ENCODE results near the gene PLEKHA4. TPM values are rescaled to one million over a fixed set of nuclear protein-coding genes. Genes with fewer than 3 reads are reported as not detected.
A peak's percentile ranks its signal among the peaks of the same experiment; 100 is the strongest.

Gene PLEKHA4
- total and polyA plus RNA-seq, 9 of the 15 experiments (the other 6 are each of a cell fraction or from before 2014, with no cell fraction given) = 0.07 to 30.8 (median 11.4) TPM

DNA sequence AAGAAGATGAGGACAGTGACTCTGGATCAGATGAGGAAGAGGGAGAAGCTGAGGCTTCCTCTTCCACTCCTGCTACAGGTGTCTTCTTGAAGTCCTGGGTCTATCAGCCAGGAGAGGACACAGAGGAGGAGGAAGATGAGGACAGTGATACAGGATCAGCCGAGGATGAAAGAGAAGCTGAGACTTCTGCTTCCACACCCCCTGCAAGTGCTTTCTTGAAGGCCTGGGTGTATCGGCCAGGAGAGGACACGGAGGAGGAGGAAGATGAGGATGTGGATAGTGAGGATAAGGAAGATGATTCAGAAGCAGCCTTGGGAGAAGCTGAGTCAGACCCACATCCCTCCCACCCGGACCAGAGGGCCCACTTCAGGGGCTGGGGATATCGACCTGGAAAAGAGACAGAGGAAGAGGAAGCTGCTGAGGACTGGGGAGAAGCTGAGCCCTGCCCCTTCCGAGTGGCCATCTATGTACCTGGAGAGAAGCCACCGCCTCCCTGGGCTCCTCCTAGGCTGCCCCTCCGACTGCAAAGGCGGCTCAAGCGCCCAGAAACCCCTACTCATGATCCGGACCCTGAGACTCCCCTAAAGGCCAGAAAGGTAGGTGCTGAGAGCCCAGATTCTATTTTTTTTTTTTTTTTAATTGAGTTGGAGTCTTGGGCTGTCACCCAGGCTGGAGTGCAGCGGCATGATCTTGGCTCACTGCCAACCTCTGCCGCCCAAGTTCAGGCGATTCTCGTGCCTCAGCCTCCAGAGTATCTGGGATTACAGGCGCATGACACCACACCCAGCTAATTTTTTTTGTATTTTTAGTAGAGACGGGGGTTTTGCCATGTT, 6.1 kb upstream of the PLEKHA4 start:
- in situ Hi-C loops (cut with MboI) = loop anchor here (10.0 kb wide), 1 partner anchor 90 kb away; the partner anchor contains the start of gene FTL
- 0 out of 2 replicates have a peak, but pooled peaks have one; percentile 7 for TF ChIP-seq PML (IDR thresholded peaks at IDR 0.05; ENCODE audit: low read length)
- no peak for TF ChIP-seq ILF3 (IDR thresholded peaks at IDR 0.05; ENCODE audit: borderline replicate concordance)
- TF ChIP-seq MCM2 (IDR thresholded peaks at IDR 0.05; ENCODE audit: low read depth) = no peak
- TF ChIP-seq CHCHD3 (CRISPR knock-in tag; IDR thresholded peaks at IDR 0.05) = no peak
- TF ChIP-seq, protein P1, sequence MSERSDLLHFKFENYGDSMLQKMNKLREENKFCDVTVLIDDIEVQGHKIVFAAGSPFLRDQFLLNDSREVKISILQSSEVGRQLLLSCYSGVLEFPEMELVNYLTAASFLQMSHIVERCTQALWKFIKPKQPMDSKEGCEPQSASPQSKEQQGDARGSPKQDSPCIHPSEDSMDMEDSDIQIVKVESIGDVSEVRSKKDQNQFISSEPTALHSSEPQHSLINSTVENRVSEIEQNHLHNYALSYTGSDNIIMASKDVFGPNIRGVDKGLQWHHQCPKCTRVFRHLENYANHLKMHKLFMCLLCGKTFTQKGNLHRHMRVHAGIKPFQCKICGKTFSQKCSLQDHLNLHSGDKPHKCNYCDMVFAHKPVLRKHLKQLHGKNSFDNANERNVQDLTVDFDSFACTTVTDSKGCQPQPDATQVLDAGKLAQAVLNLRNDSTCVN (CRISPR knock-in tag; IDR thresholded peaks at IDR 0.05) = peak; percentile 22; the same call in 1 of the 2 replicates
- peak; percentile 86; the same call in 1 of the 2 replicates for TF ChIP-seq CTBP1 (IDR thresholded peaks at IDR 0.05; ENCODE audit: borderline replicate concordance)
- TF ChIP-seq, protein P2, sequence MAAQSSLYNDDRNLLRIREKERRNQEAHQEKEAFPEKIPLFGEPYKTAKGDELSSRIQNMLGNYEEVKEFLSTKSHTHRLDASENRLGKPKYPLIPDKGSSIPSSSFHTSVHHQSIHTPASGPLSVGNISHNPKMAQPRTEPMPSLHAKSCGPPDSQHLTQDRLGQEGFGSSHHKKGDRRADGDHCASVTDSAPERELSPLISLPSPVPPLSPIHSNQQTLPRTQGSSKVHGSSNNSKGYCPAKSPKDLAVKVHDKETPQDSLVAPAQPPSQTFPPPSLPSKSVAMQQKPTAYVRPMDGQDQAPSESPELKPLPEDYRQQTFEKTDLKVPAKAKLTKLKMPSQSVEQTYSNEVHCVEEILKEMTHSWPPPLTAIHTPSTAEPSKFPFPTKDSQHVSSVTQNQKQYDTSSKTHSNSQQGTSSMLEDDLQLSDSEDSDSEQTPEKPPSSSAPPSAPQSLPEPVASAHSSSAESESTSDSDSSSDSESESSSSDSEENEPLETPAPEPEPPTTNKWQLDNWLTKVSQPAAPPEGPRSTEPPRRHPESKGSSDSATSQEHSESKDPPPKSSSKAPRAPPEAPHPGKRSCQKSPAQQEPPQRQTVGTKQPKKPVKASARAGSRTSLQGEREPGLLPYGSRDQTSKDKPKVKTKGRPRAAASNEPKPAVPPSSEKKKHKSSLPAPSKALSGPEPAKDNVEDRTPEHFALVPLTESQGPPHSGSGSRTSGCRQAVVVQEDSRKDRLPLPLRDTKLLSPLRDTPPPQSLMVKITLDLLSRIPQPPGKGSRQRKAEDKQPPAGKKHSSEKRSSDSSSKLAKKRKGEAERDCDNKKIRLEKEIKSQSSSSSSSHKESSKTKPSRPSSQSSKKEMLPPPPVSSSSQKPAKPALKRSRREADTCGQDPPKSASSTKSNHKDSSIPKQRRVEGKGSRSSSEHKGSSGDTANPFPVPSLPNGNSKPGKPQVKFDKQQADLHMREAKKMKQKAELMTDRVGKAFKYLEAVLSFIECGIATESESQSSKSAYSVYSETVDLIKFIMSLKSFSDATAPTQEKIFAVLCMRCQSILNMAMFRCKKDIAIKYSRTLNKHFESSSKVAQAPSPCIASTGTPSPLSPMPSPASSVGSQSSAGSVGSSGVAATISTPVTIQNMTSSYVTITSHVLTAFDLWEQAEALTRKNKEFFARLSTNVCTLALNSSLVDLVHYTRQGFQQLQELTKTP (IDR thresholded peaks at IDR 0.05; ENCODE audit: low read depth in 1 of 2, partially characterized antibody in 2 of 2) = peak in 1 of 2 experiments; percentile 5
- TF ChIP-seq, protein P3, sequence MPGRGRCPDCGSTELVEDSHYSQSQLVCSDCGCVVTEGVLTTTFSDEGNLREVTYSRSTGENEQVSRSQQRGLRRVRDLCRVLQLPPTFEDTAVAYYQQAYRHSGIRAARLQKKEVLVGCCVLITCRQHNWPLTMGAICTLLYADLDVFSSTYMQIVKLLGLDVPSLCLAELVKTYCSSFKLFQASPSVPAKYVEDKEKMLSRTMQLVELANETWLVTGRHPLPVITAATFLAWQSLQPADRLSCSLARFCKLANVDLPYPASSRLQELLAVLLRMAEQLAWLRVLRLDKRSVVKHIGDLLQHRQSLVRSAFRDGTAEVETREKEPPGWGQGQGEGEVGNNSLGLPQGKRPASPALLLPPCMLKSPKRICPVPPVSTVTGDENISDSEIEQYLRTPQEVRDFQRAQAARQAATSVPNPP (IDR thresholded peaks at IDR 0.05; ENCODE audit: borderline replicate concordance, insufficient read depth, insufficient read length) = no peak
- TF ChIP-seq, protein P4, sequence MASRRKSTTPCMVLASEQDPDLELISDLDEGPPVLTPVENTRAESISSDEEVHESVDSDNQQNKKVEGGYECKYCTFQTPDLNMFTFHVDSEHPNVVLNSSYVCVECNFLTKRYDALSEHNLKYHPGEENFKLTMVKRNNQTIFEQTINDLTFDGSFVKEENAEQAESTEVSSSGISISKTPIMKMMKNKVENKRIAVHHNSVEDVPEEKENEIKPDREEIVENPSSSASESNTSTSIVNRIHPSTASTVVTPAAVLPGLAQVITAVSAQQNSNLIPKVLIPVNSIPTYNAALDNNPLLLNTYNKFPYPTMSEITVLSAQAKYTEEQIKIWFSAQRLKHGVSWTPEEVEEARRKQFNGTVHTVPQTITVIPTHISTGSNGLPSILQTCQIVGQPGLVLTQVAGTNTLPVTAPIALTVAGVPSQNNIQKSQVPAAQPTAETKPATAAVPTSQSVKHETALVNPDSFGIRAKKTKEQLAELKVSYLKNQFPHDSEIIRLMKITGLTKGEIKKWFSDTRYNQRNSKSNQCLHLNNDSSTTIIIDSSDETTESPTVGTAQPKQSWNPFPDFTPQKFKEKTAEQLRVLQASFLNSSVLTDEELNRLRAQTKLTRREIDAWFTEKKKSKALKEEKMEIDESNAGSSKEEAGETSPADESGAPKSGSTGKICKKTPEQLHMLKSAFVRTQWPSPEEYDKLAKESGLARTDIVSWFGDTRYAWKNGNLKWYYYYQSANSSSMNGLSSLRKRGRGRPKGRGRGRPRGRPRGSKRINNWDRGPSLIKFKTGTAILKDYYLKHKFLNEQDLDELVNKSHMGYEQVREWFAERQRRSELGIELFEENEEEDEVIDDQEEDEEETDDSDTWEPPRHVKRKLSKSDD (conservative IDR thresholded peaks at IDR 0.05; ENCODE audit: low read length) = no peak

More for the DNA sequence above, 6.1 kb upstream of the PLEKHA4 start:
- Histone ChIP-seq H3K27ac (ENCODE audit: extremely low read depth, low read depth, low read length) (peak overlapping the region; percentile 94), H3K9ac (ENCODE audit: insufficient read depth in 1 of 2, low read depth in 2 of 2, low read length in 2 of 2) (peak overlapping the region; percentile 91 to 92), H3K79me2 (ENCODE audit: control insufficient read depth, insufficient read depth, low read length) (peaks cover 56% of the 10 kb centered on the region), H3K9me1 (ENCODE audit: control insufficient read depth, insufficient read depth, low read length) (no peaks in the 10 kb centered on the region), H3K4me1 (replicated peaks in 1 of 2; ENCODE audit: control insufficient read depth in 2 of 2, insufficient read depth in 2 of 2, low read length in 2 of 2) (peaks cover 18 to 39% of the 10 kb centered on the region in 2 experiments), H2AFZ (ENCODE audit: low read depth, low read length) (no peak overlapping the region), H4K20me1 (replicated peaks; ENCODE audit: control insufficient read depth, insufficient read depth, low read length) (peaks cover 37% of the 10 kb centered on the region), H3K27me3 (ENCODE audit: control insufficient read depth in 2 of 2, insufficient read depth in 2 of 2, low read length in 2 of 2) (no peaks in the 10 kb centered on the region), H3K4me3 (peak overlapping the region; percentile 87), H3K36me3 (ENCODE audit: control insufficient read depth, insufficient read depth, low read length) (peaks cover 42% of the 10 kb centered on the region), H3K4me2 (ENCODE audit: insufficient read depth, low read length) (peak overlapping the region; percentile 95), H3K9me3 (replicated peaks; ENCODE audit: control insufficient read depth, insufficient read depth, low read depth, low read length) (no peaks in the 10 kb centered on the region)
- BruUV-seq (replicated peaks) = no TSS peak
- peak; percentile 74 for FAIRE-seq
- intact Hi-C loops (cut with micrococcal nuclease) = no loop called here
- DNase-seq (ENCODE audit: extremely low read depth in 1 of 4, low spot score in 3 of 4) = peak; percentile 38 to 77 (median 52)
- ChIA-PET CTCF (ENCODE audit: low intra/inter-chr PET ratio) (interaction anchor here (0.6 to 1.1 kb wide), 2 partner anchors 97 to 147 kb away, joined by 3 to 4 read pairs; no protein-coding TSS in a partner anchor), POLR2A (interaction anchor here (0.5 to 12.2 kb wide), 33 partner anchors 10 to 717 kb away, joined by 3 to 439 read pairs (median 5); partner anchors contain the start of genes BAX, BCAT2, FTL and GYS1)
- WGBS (ENCODE audit: insufficient coverage, low coverage, missing lambda C conversion rate) = 2% methylated on average over 16 of the region's 17 CpGs
- no peak for ATAC-seq
